Measurements from ENCODE around the gene HOXA7. TPM values are rescaled to one million over a fixed set of nuclear protein-coding genes. Genes with fewer than 3 reads are reported as not detected.

HOXA7 gene
- total and polyA plus RNA-seq, 2 of the 8 experiments (the other 6 are each of a cell fraction or from before 2014, with no cell fraction given): 0.03 TPM; not detected in 1

GRCh38 chr7:27203964-27204594, 47.6 kb upstream of the HOXA7 start:
- H4K20me1 ChIP-seq (replicated peaks in 1 of 2; ENCODE audit: control insufficient read depth in 1 of 2, insufficient read depth in 2 of 2, low read length in 2 of 2): peaks cover 30 to 48% of the 10 kb centered on the region in 2 experiments
- no peaks in the 10 kb centered on the region; the same call in 1 of the 2 replicates for H3K79me1 ChIP-seq (ENCODE audit: low read depth, low read length)
- H3K56ac ChIP-seq (replicated peaks; ENCODE audit: insufficient read length, low read depth, low read length): no peak overlapping the region
- no peak overlapping the region for H3K27ac ChIP-seq (ENCODE audit: low read depth, low read length)
- H2AK5ac ChIP-seq (ENCODE audit: low read depth, low read length): no peak overlapping the region
- ChIA-PET POLR2A (ENCODE audit: partially characterized antibody) (interaction anchor here (1.2 kb wide), 1 partner anchor 35 kb away, joined by 3 read pairs; no protein-coding TSS in a partner anchor), CTCF (ENCODE audit: partially characterized antibody) (interaction anchor here (0.6 to 2.1 kb wide), 8 partner anchors 8 to 571 kb away, joined by 3 to 7 read pairs (median 4); no protein-coding TSS in a partner anchor)
- no peak overlapping the region for H2BK120ac ChIP-seq (replicated peaks; ENCODE audit: low read depth, low read length)
- H3K9me3 ChIP-seq (ENCODE audit: insufficient read depth in 2 of 2, low read depth in 1 of 2, low read length in 1 of 2): no peaks in the 10 kb centered on the region; a peak in 1 of 4 replicates
- no peak overlapping the region for H4K8ac ChIP-seq (ENCODE audit: extremely low read depth, insufficient read depth, low read length)
- H3K79me2 ChIP-seq (ENCODE audit: control insufficient read depth in 1 of 2, insufficient read depth in 2 of 2, low read length in 2 of 2): no peaks in the 10 kb centered on the region
- H3K23me2 ChIP-seq (ENCODE audit: low read depth, low read length): no peaks in the 10 kb centered on the region; the same call in 1 of the 2 replicates
- H3K18ac ChIP-seq (ENCODE audit: extremely low read depth, low read length): no peak overlapping the region
- no peak for FAIRE-seq
- H3K4me1 ChIP-seq (replicated peaks in 1 of 4; ENCODE audit: control insufficient read depth in 3 of 4, insufficient read depth in 4 of 4, low read length in 3 of 4): peaks cover 0 to 5% (median 3%) of the 10 kb centered on the region in 4 experiments; a peak in 5 of 7 replicates
- peaks cover 97 to 100% (median 100%) of the 10 kb centered on the region in 4 experiments for H3K27me3 ChIP-seq (replicated peaks in 1 of 4; ENCODE audit: control insufficient read depth in 3 of 4, extremely low read depth in 1 of 4, insufficient read depth in 3 of 4, low read length in 3 of 4)
- H3K36me3 ChIP-seq (ENCODE audit: control insufficient read depth in 2 of 4, insufficient read depth in 4 of 4, low read length in 3 of 4): peaks cover 0 to 16% (median 0%) of the 10 kb centered on the region in 4 experiments; a peak in 1 of 8 replicates
- WGBS, 2 experiments (ENCODE audit: extremely low coverage in 1 of 2, insufficient coverage in 1 of 2, insufficient read length in 1 of 2, insufficient replicate concordance in 2 of 2, low coverage in 1 of 2, low lambda C conversion rate in 2 of 2, missing lambda C conversion rate in 1 of 2): 40% methylated on average over 3 of the region's 4 CpGs; no CpG with 5 or more reads in 1 of the 2 experiments
- peak in 1 of 2 experiments; percentile 42 for DNase-seq (ENCODE audit: low read depth in 1 of 2, low spot score in 2 of 2)
- no peak overlapping the region for H4K5ac ChIP-seq (ENCODE audit: insufficient read length, low read depth, low read length)
- no peak overlapping the region for H2BK5ac ChIP-seq (ENCODE audit: low read depth, low read length)
- no peak overlapping the region for H3K9ac ChIP-seq (replicated peaks in 1 of 4; ENCODE audit: extremely low read depth in 1 of 4, low read depth in 3 of 4, low read length in 3 of 4)
- no peak overlapping the region for H3K23ac ChIP-seq (ENCODE audit: insufficient read length)
- H2AFZ ChIP-seq (ENCODE audit: low read length): no peak overlapping the region
- H2BK15ac ChIP-seq (ENCODE audit: low read length): no peak overlapping the region
- H2BK20ac ChIP-seq (ENCODE audit: low read length): no peak overlapping the region
- no peak overlapping the region for H3K4me3 ChIP-seq (ENCODE audit: extremely low read depth in 1 of 4, insufficient read depth in 2 of 4, low read depth in 3 of 4, low read length in 4 of 4)
- no peak overlapping the region for H3K4me2 ChIP-seq (ENCODE audit: insufficient read depth in 1 of 2, low read depth in 2 of 2, low read length in 2 of 2)
- H3K4ac ChIP-seq (replicated peaks; ENCODE audit: insufficient read length, low read depth, low read length): no peak overlapping the region
- no peak overlapping the region for H4K91ac ChIP-seq (replicated peaks; ENCODE audit: insufficient read length, low read length)
- H2BK12ac ChIP-seq (ENCODE audit: low read depth, low read length): no peak overlapping the region
- H3K14ac ChIP-seq (ENCODE audit: insufficient read length): no peak overlapping the region
- no peak for TF ChIP-seq BCL11A (IDR thresholded peaks at IDR 0.05; ENCODE audit: low read depth in 2 of 2, low read length in 2 of 2)
- no peak for TF ChIP-seq PHF8 (conservative IDR thresholded peaks at IDR 0.05; ENCODE audit: low read depth, low read length)
- no peak for TF ChIP-seq GTF2F1 (IDR thresholded peaks at IDR 0.05; ENCODE audit: borderline replicate concordance, low read depth, low read length)
- TF ChIP-seq RAD21 (IDR thresholded peaks at IDR 0.05 in 1 of 2, conservative IDR thresholded peaks at IDR 0.05 in 1 of 2; ENCODE audit: low read depth in 2 of 2, low read length in 2 of 2): no peak
- no peak for TF ChIP-seq EP300 (IDR thresholded peaks at IDR 0.05; ENCODE audit: borderline replicate concordance in 1 of 2, low read depth in 2 of 2, low read length in 2 of 2)

All from H1 (cell line).